Measurements from ENCODE around the gene NFIB.

GRCh38 chr9:14083366-14083765, 230.6 kb downstream of the NFIB start:
- TF ChIP-seq POLR2AphosphoS5 (IDR thresholded peaks at IDR 0.05) (no peak), EP300 (IDR thresholded peaks at IDR 0.05) (no peak)
- TF ChIP-seq, protein P1, sequence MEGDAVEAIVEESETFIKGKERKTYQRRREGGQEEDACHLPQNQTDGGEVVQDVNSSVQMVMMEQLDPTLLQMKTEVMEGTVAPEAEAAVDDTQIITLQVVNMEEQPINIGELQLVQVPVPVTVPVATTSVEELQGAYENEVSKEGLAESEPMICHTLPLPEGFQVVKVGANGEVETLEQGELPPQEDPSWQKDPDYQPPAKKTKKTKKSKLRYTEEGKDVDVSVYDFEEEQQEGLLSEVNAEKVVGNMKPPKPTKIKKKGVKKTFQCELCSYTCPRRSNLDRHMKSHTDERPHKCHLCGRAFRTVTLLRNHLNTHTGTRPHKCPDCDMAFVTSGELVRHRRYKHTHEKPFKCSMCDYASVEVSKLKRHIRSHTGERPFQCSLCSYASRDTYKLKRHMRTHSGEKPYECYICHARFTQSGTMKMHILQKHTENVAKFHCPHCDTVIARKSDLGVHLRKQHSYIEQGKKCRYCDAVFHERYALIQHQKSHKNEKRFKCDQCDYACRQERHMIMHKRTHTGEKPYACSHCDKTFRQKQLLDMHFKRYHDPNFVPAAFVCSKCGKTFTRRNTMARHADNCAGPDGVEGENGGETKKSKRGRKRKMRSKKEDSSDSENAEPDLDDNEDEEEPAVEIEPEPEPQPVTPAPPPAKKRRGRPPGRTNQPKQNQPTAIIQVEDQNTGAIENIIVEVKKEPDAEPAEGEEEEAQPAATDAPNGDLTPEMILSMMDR (IDR thresholded peaks at IDR 0.05) = no peak

Measured in stomach (tissue), 4 donors.